HEK293 (cell line): ENCODE data around the gene CYB561D2.
A peak's percentile ranks its signal among the peaks of the same experiment; 100 is the strongest.

Source experiments
- CTCF ChIA-PET: fragments of 350-600 bp; formaldehyde crosslinking; extraction: SDS; loops from one replicate; lab custom pipeline; 2021; ENCODE audit warnings: antibody characterized with exemption; lab: Yijun Ruan, JAX
- POLR2A ChIA-PET: fragments of 300-600 bp; formaldehyde crosslinking; extraction: SDS; loops from one replicate; lab custom pipeline; 2020; ENCODE audit warnings: antibody characterized with exemption, inconsistent platforms; lab: Yijun Ruan, JAX
- H3K27ac ChIP-seq: fragments of 200-500 bp; sonication (Bioruptor generic); 2 replicates; pipeline ENCODE4 v1.5.1; 2014; ENCODE audit warnings: low read depth, low read length, control low read depth, inconsistent platforms; ENCODE audit errors: extremely low read depth
- H3K36me3 ChIP-seq, 2 experiments: fragments of 200-500 bp in 1 of 2; sonication (Bioruptor generic) in 1 of 2; 1 replicate in 1 of 2; 2 replicates in 1 of 2; pipeline ENCODE4 v1.5.1; 2014 to 2017; ENCODE audit warnings: inconsistent platforms in 2 of 2, low read length in 2 of 2; ENCODE audit not compliant: control insufficient read depth in 2 of 2, insufficient read depth in 1 of 2
- H3K4me1 ChIP-seq: fragments of 200-500 bp; sonication (Bioruptor generic); 2 replicates; pipeline ENCODE4 v1.5.1; 2014; ENCODE audit warnings: mild to moderate bottlenecking, low read length, inconsistent platforms; ENCODE audit not compliant: control insufficient read depth, insufficient read depth
- H3K4me3 ChIP-seq: 2 replicates; pipeline ENCODE4 v1.5.1; 2011; ENCODE audit warnings: low read depth, mild to moderate bottlenecking, control low read depth, low read length, moderate library complexity
- H3K9me3 ChIP-seq: fragments of 200-500 bp; sonication (Bioruptor generic); 2 replicates; pipeline ENCODE4 v1.5.1; 2014; ENCODE audit warnings: low read depth, low read length, inconsistent platforms; ENCODE audit not compliant: control insufficient read depth, insufficient read depth
- BCL11A ChIP-seq: fragments of 450-650 bp; formaldehyde crosslinking; IDR thresholded peaks from 2 replicates; pipeline ENCODE4 v1.5.1; 2016; ENCODE audit warnings: low read depth, missing biosample characterization, missing genetic modification characterization
- BCL11B ChIP-seq: fragments of 450-650 bp; formaldehyde crosslinking; IDR thresholded peaks from 2 replicates; pipeline ENCODE4 v1.5.1; 2016; ENCODE audit warnings: low read depth, missing biosample characterization, missing genetic modification characterization
- MYNN ChIP-seq: fragments of 450-650 bp; formaldehyde crosslinking; IDR thresholded peaks from 2 replicates; pipeline ENCODE4 v1.5.1; 2016; ENCODE audit warnings: missing biosample characterization, missing genetic modification characterization, borderline replicate concordance
- PATZ1 ChIP-seq: fragments of 450-650 bp; formaldehyde crosslinking; IDR thresholded peaks from 2 replicates; pipeline ENCODE4 v1.5.1; 2016; ENCODE audit warnings: missing biosample characterization, missing genetic modification characterization
- ZBTB17 ChIP-seq: fragments of 450-650 bp; formaldehyde crosslinking; IDR thresholded peaks from 2 replicates; pipeline ENCODE4 v1.5.1; 2016; ENCODE audit warnings: missing biosample characterization, missing genetic modification characterization
- ZBTB7A ChIP-seq: fragments of 450-650 bp; formaldehyde crosslinking; IDR thresholded peaks from 2 replicates; pipeline ENCODE4 v1.5.1; 2016; ENCODE audit warnings: low read depth, missing biosample characterization, missing genetic modification characterization
- ZNF140 ChIP-seq: fragments of 450-650 bp; formaldehyde crosslinking; IDR thresholded peaks from 2 replicates; pipeline ENCODE4 v1.5.1; 2016; ENCODE audit warnings: missing biosample characterization, missing genetic modification characterization
- ZNF449 ChIP-seq: fragments of 450-650 bp; formaldehyde crosslinking; IDR thresholded peaks from 2 replicates; pipeline ENCODE4 v1.5.1; 2017; ENCODE audit warnings: missing biosample characterization, mild to moderate bottlenecking, missing genetic modification characterization, moderate library complexity
- ZNF473 ChIP-seq: fragments of 450-650 bp; formaldehyde crosslinking; IDR thresholded peaks from 2 replicates; pipeline ENCODE4 v1.5.1; 2017; ENCODE audit warnings: missing biosample characterization, missing genetic modification characterization
- ZNF488 ChIP-seq: fragments of 450-650 bp; formaldehyde crosslinking; IDR thresholded peaks from 2 replicates; pipeline ENCODE4 v1.5.1; 2016; ENCODE audit warnings: missing biosample characterization, missing genetic modification characterization
- ZNF529 ChIP-seq: fragments of 450-650 bp; formaldehyde crosslinking; IDR thresholded peaks from 2 replicates; pipeline ENCODE4 v1.5.1; 2017; ENCODE audit warnings: missing genetic modification characterization, missing biosample characterization; ENCODE audit not compliant: insufficient replicate concordance
- ZNF585B ChIP-seq: fragments of 450-650 bp; formaldehyde crosslinking; IDR thresholded peaks from 2 replicates; pipeline ENCODE4 v1.5.1; 2016; ENCODE audit warnings: missing biosample characterization, missing genetic modification characterization
- ZNF670 ChIP-seq: fragments of 450-650 bp; formaldehyde crosslinking; IDR thresholded peaks from 2 replicates; pipeline ENCODE4 v1.5.1; 2016; ENCODE audit warnings: missing biosample characterization, missing genetic modification characterization, low read depth
- ZNF791 ChIP-seq: fragments of 450-650 bp; formaldehyde crosslinking; IDR thresholded peaks from 2 replicates; pipeline ENCODE4 v1.5.1; 2016; ENCODE audit warnings: missing biosample characterization, missing genetic modification characterization

CYB561D2 gene

GRCh38 chr3:50318615-50319014, 32.0 kb upstream of the CYB561D2 start (continued):
- TF ChIP-seq PATZ1 (tag by site-specific recombination) (no peak), ZNF670 (tag by site-specific recombination) (no peak)

GRCh38 chr3:50319181-50319893, 31.3 kb upstream of the CYB561D2 start:
- Histone ChIP-seq H3K36me3 (peaks cover 0 to 48% of the 10 kb centered on the region in 2 experiments; a peak in 1 of 3 replicates), H3K27ac (no peak overlapping the region)
- CTCF ChIA-PET: interaction anchor here (0.6 to 1.2 kb wide), 3 partner anchors 20 to 779 kb away, joined by 3 to 4 read pairs (median 3); no protein-coding TSS in a partner anchor
- POLR2A ChIA-PET: interaction anchor here (2.7 to 3.6 kb wide), 2 partner anchors 17 to 27 kb away, joined by 12 read pairs; partner anchors contain the start of gene IFRD2
- TF ChIP-seq ZNF585B (tag by site-specific recombination): no peak
- no peak for TF ChIP-seq ZNF791 (tag by site-specific recombination)
- no peak for TF ChIP-seq ZNF488
- TF ChIP-seq MYNN: no peak
- TF ChIP-seq, all 188 proteins: peak for 0
- H3K4me3 ChIP-seq: no peak overlapping the region
- no peaks in the 10 kb centered on the region for H3K9me3 ChIP-seq
- H3K4me1 ChIP-seq: peaks cover 7% of the 10 kb centered on the region; the same call in 1 of the 2 replicates

- ChIA-PET POLR2A (interaction anchor here (1.4 to 3.6 kb wide), 3 partner anchors 11 to 28 kb away, joined by 3 to 17 read pairs (median 12); partner anchors contain the start of gene IFRD2), CTCF (interaction anchor here (1.0 kb wide), 1 partner anchor 14 kb away, joined by 3 read pairs; no protein-coding TSS in a partner anchor)
- no peak overlapping the region for H3K27ac ChIP-seq
- peaks cover 7% of the 10 kb centered on the region; the same call in 1 of the 2 replicates for H3K4me1 ChIP-seq
- H3K9me3 ChIP-seq: no peaks in the 10 kb centered on the region
- peaks cover 0 to 53% of the 10 kb centered on the region in 2 experiments; a peak in 1 of 3 replicates for H3K36me3 ChIP-seq
- H3K4me3 ChIP-seq: peak overlapping the region; percentile 62
- TF ChIP-seq ZBTB7A (tag by site-specific recombination): no peak
- no peak for TF ChIP-seq ZNF140 (tag by site-specific recombination)
- no peak for TF ChIP-seq BCL11B (tag by site-specific recombination)
- no peak for TF ChIP-seq ZNF529 (tag by site-specific recombination)
- no peak for TF ChIP-seq ZNF473
- TF ChIP-seq ZBTB17 (tag by site-specific recombination): no peak
- no peak for TF ChIP-seq ZNF449 (tag by site-specific recombination)
- TF ChIP-seq BCL11A (tag by site-specific recombination): no peak
Observed at GRCh38 chr3:50319894-50320625, 30.6 kb upstream of the CYB561D2 start.
